ENCODE measurements around the gene MOB2.

- TF ChIP-seq CTCF (conservative IDR thresholded peaks at IDR 0.05; ENCODE audit: low read length) = peak; percentile 85
- no peak for TF ChIP-seq EZH2phosphoT487 (IDR thresholded peaks at IDR 0.05; ENCODE audit: borderline replicate concordance, low read depth, low read length)
Measured at GRCh38 chr11:1515082-1516060, 28.8 kb upstream of the MOB2 start.
